ENCODE results near the gene MED26. TPM values are rescaled to one million over a fixed set of nuclear protein-coding genes. Genes with fewer than 3 reads are reported as not detected.
A peak's percentile ranks its signal among the peaks of the same experiment; 100 is the strongest.

The MED26 gene
- total RNA-seq, 1 donor from 2014 or later = 3.9 TPM

GRCh38 chr19:16621165-16621800 is 6.7 kb downstream of the MED26 start:
- ATAC-seq (ENCODE audit: poor library complexity) (no peak), DNase-seq (no peak)
- intact Hi-C loops (cut with DNase I) = loop anchor here (10.0 kb wide), 1 partner anchor 46 kb away; the partner anchor contains the start of gene SLC35E1

GRCh38 chr19:16620584-16620983 is 7.4 kb downstream of the MED26 start:
- intact Hi-C loops (cut with DNase I) = loop anchor here (10.0 kb wide), 1 partner anchor 46 kb away; the partner anchor contains the start of gene SLC35E1
- ATAC-seq (ENCODE audit: poor library complexity) (no peak), DNase-seq (no peak)

- intact Hi-C loops (cut with DNase I) = loop anchor here (10.0 kb wide), 1 partner anchor 45 kb away; the partner anchor contains the start of gene SLC35E1
- DNase-seq (no peak), ATAC-seq (ENCODE audit: poor library complexity) (peak; percentile 24)
These were observed 8.0 kb downstream of the MED26 start for GRCh38 chr19:16620018-16620417.

GRCh38 chr19:16619457-16619856 is 8.5 kb downstream of the MED26 start:
- intact Hi-C loops (cut with DNase I) = no loop called here
- ATAC-seq (ENCODE audit: poor library complexity) = peak; percentile 88
- DNase-seq = peak; percentile 74

- DNase-seq = no peak
- ATAC-seq (ENCODE audit: poor library complexity) = no peak
- intact Hi-C loops (cut with DNase I) = no loop called here
These were observed 9.8 kb downstream of the MED26 start for GRCh38 chr19:16618248-16618647.

- ATAC-seq (ENCODE audit: poor library complexity) (no peak), DNase-seq (no peak)
- intact Hi-C loops (cut with DNase I) = no loop called here
These were observed 12.2 kb downstream of the MED26 start for GRCh38 chr19:16615808-16616207.

GRCh38 chr19:16614941-16615340 is 13.1 kb downstream of the MED26 start:
- no peak for ATAC-seq (ENCODE audit: poor library complexity)
- DNase-seq = no peak
- intact Hi-C loops (cut with DNase I) = no loop called here

- intact Hi-C loops (cut with DNase I) = no loop called here
- DNase-seq (no peak), ATAC-seq (ENCODE audit: poor library complexity) (no peak)
These were observed 14.2 kb downstream of the MED26 start for GRCh38 chr19:16613841-16614240.

GRCh38 chr19:16612636-16613035 is 15.4 kb downstream of the MED26 start:
- intact Hi-C loops (cut with DNase I) = no loop called here
- DNase-seq = no peak
- ATAC-seq (ENCODE audit: poor library complexity) = no peak

- intact Hi-C loops (cut with DNase I) = no loop called here
- ATAC-seq (ENCODE audit: poor library complexity) (no peak), DNase-seq (no peak)
These were observed 16.9 kb downstream of the MED26 start for GRCh38 chr19:16611121-16611520.

GRCh38 chr19:16609511-16610200 is 18.3 kb downstream of the MED26 start:
- intact Hi-C loops (cut with DNase I) = no loop called here
- ATAC-seq (ENCODE audit: poor library complexity) = no peak
- DNase-seq = peak; percentile 34

GRCh38 chr19:16608290-16608739 is 19.7 kb downstream of the MED26 start:
- DNase-seq = peak; percentile 13
- intact Hi-C loops (cut with DNase I) = no loop called here
- ATAC-seq (ENCODE audit: poor library complexity) = peak; percentile 65

- DNase-seq (peak; percentile 60), ATAC-seq (ENCODE audit: poor library complexity) (peak; percentile 5)
- intact Hi-C loops (cut with DNase I) = no loop called here
These were observed 20.2 kb downstream of the MED26 start for GRCh38 chr19:16607819-16608218.

- intact Hi-C loops (cut with DNase I) = no loop called here
These were observed 22.4 kb downstream of the MED26 start for GRCh38 chr19:16605553-16605994.

GRCh38 chr19:16605115-16605514 is 22.9 kb downstream of the MED26 start:
- ATAC-seq (ENCODE audit: poor library complexity) (no peak), DNase-seq (no peak)
- intact Hi-C loops (cut with DNase I) = no loop called here

More at GRCh38 chr19:16605553-16605994, 22.4 kb downstream of the MED26 start:
- DNase-seq = peak; percentile 65
- ATAC-seq (ENCODE audit: poor library complexity) = peak; percentile 60

GRCh38 chr19:16604615-16605014 is 23.4 kb downstream of the MED26 start:
- intact Hi-C loops (cut with DNase I) = no loop called here
- DNase-seq = peak; percentile 16
- no peak for ATAC-seq (ENCODE audit: poor library complexity)

- ATAC-seq (ENCODE audit: poor library complexity) (no peak), DNase-seq (peak; percentile 29)
- intact Hi-C loops (cut with DNase I) = no loop called here
These were observed 24.9 kb downstream of the MED26 start for GRCh38 chr19:16603090-16603489.

GRCh38 chr19:16601378-16602052 is 26.5 kb downstream of the MED26 start:
- ATAC-seq (ENCODE audit: poor library complexity) = peak; percentile 55
- peak; percentile 55 for DNase-seq
- intact Hi-C loops (cut with DNase I) = no loop called here

- intact Hi-C loops (cut with DNase I) = no loop called here
- DNase-seq (peak; percentile 11), ATAC-seq (ENCODE audit: poor library complexity) (no peak)
These were observed 27.2 kb downstream of the MED26 start for GRCh38 chr19:16600824-16601223.
